Endothelial cell of umbilical vein (primary cell): ENCODE measurements around the gene FMNL2.

Experiments
- EZH2 ChIP-seq: IDR thresholded peaks from 2 replicates; pipeline ENCODE4 v1.6.1; 2012; ENCODE audit warnings: borderline replicate concordance, low read depth, mild to moderate bottlenecking, moderate library complexity, low read length, inconsistent platforms; ENCODE audit not compliant: severe bottlenecking
- GATA2 ChIP-seq: IDR thresholded peaks from 2 replicates; pipeline ENCODE4 v1.7.0; 2011; ENCODE audit warnings: low read depth, mild to moderate bottlenecking, moderate library complexity, mixed read lengths, low read length; ENCODE audit not compliant: insufficient read length, insufficient read depth
- POLR2A ChIP-seq: IDR thresholded peaks from 2 replicates; pipeline ENCODE4 v1.6.1; 2012; ENCODE audit warnings: low read depth, mild to moderate bottlenecking, control low read depth, low read length
- POLR2AphosphoS5 ChIP-seq: IDR thresholded peaks from 2 replicates; pipeline ENCODE4 v1.6.1; 2012; ENCODE audit warnings: low read depth, mild to moderate bottlenecking, control low read depth, low read length, moderate library complexity; ENCODE audit not compliant: insufficient read depth
- TF ChIP-seq, protein P1 (sequence below), 2 donors: IDR thresholded peaks; 1 replicate in 1 of 2; 2 replicates in 1 of 2; pipeline ENCODE4 v1.5.1; 2011; ENCODE audit warnings: low read length in 2 of 2, mild to moderate bottlenecking in 2 of 2, moderate library complexity in 2 of 2, control low read depth in 1 of 2, inconsistent platforms in 1 of 2, low read depth in 1 of 2; ENCODE audit not compliant: insufficient read depth in 1 of 2; ENCODE audit errors: extremely low read depth in 1 of 2

DNA sequence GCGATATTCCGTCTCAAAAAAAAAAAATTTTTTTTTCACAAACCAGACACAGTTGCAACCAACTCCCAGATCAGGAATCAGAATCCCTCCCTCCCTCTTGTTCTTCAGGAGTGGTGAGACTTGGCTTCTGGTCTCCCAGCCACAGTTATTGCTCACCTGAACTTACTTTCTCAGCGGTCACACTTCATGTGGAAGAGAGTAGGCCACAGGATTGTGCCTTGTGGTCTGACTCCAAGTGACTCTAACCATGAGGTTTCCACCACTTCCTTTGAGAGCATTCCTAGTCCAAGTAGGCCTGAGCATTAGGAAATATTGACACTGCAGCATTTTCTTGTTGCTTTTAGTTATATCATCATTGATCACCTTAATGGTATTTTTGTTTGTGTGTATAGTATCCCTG, 12.1 kb downstream of the FMNL2 start:
- TF ChIP-seq POLR2AphosphoS5 (no peak), POLR2A (no peak), GATA2 (no peak), EZH2 (no peak)
- TF ChIP-seq, protein P1, sequence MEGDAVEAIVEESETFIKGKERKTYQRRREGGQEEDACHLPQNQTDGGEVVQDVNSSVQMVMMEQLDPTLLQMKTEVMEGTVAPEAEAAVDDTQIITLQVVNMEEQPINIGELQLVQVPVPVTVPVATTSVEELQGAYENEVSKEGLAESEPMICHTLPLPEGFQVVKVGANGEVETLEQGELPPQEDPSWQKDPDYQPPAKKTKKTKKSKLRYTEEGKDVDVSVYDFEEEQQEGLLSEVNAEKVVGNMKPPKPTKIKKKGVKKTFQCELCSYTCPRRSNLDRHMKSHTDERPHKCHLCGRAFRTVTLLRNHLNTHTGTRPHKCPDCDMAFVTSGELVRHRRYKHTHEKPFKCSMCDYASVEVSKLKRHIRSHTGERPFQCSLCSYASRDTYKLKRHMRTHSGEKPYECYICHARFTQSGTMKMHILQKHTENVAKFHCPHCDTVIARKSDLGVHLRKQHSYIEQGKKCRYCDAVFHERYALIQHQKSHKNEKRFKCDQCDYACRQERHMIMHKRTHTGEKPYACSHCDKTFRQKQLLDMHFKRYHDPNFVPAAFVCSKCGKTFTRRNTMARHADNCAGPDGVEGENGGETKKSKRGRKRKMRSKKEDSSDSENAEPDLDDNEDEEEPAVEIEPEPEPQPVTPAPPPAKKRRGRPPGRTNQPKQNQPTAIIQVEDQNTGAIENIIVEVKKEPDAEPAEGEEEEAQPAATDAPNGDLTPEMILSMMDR (IDR thresholded peaks at IDR 0.05; ENCODE audit: extremely low read depth in 1 of 2, insufficient read depth in 1 of 2, low read depth in 1 of 2, low read length in 2 of 2): no peak
